ENCODE results near the gene PPP1R16B.
A peak's percentile ranks its signal among the peaks of the same experiment; 100 is the strongest.
"Not testable (repeated sequence)": the region's sequence is repeated elsewhere in the genome, so short reads cannot be mapped to it uniquely, and the experiment has no call there.

The PPP1R16B gene

DNA sequence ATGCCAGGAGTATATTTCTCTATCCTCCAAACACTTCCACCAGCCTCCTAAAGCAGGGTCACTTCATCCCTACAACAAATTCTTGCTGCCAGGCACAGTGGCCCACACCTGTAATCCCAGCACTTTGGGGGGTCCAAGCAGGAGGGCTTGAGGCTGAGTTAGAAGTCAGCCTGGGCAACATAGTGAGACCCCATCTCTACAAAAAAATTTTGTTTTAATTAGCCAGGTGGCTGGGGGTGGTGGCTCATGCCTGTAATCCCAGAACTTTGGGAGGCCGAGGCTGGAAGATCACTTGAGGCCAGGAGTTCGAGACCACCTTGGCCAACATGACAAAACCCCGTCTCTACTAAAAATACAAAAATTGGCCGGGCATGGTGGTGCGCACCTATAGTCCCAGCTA lies 11.4 kb upstream of the PPP1R16B start:
- not testable (repeated sequence) for DNase-seq

- no peak for DNase-seq
These were observed 7.2 kb upstream of the PPP1R16B start for GRCh38 chr20:38798266-38798665.

- no peak for DNase-seq
These were observed 6.3 kb upstream of the PPP1R16B start for GRCh38 chr20:38799203-38799602.

GRCh38 chr20:38800882-38801281 lies 4.6 kb upstream of the PPP1R16B start:
- no peak for DNase-seq

GRCh38 chr20:38804221-38804620 lies 1.3 kb upstream of the PPP1R16B start:
- DNase-seq, result no peak

GRCh38 chr20:38804682-38805501 lies 605 bp upstream of the PPP1R16B start:
- DNase-seq, result no peak

GRCh38 chr20:38805958-38806854 lies 709 bp downstream of the PPP1R16B start:
- no peak for DNase-seq

DNA sequence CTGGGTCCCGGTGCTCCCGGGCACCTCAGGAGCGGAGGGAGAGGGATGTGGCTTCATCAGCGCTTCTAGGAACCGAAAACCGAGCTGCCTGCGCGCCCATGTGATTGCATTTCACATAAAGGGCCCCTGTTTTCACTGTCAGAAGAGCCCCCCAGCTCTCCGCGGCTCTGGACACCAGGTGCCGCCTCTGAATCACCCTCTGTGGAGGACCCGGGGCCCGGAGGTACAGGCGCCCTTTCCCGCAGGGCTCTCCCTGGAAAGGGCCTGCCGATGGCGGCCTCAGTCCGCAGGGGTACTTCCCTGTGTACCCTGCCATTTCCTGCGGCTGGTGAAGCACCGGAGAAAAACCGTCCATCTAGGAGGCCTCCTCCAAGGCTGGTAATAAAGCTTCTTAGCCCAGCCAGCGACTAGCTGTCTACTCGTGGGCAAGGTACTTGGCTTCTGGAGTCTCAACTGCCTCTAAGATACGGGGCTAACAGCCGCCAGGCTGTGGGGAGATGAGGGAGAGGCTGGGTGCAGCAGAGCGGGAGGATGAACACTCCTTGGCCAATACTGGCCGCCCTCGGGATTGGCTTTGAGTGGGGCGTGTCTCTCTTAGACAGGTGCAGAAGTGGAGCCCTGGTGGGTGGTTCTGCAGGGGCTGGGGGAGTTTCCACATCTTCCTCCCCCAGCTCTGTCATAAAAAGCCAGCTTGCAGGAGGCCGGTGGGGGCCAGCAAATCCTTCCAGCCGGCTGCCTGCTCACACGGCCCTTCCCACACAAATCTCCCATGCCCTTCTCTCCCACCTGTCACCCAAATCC lies 1.6 kb downstream of the PPP1R16B start:
- no peak for DNase-seq

DNA sequence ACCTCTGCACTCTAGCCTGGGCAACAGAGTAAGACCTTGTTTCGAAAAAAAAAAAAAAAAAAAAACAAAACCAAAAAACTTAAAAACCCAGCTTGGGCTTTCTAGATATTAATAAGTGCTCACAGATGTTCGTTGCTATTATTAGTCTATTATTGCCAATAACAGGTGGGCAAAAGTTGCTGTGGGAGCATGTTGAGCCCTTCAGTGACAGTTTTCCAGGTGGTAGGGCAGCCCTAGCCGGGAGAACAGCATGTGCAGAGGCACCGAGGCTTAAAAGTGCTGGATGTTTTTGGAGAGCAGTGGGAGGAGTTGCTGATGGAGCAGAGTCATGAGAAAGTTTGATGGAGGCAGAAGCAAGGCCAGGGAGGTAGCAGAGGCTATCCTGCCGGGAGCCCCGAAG lies 4.4 kb downstream of the PPP1R16B start:
- no peak for DNase-seq

DNA sequence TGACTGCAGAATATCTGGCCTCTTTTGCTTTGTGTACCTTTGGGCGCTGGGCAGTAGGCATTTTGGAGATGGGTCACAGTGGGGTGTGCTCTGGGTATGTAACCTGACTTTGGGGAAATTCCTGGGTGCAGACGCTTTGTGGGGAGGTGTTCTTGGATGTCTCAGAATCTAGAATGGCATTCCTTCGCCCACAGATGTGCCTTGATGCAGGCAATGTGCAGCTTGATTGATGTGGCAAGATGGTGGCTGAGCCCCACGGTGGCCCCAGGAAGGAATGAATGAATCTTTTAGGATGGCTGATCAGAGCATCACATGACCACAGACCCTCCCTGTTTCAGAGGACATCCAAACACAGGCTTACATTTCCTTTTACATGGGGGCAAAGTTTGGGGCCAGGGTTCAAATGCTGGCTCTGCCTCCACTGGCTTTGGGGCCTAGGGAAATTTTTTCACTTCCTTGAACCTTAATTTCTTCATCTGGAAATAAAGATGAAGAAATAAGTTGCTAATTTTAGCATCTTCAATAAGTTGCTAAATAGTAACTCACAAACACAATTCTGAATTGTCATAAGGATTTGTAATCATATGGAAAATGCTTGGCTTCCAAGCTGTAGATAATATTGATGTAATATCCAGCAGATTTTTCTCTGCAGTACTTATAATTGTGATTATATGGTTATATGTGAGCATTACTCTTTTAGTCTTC lies 5.6 kb downstream of the PPP1R16B start:
- no peak for DNase-seq

- DNase-seq, result no peak
These were observed 6.3 kb downstream of the PPP1R16B start for GRCh38 chr20:38811769-38812168.

DNA sequence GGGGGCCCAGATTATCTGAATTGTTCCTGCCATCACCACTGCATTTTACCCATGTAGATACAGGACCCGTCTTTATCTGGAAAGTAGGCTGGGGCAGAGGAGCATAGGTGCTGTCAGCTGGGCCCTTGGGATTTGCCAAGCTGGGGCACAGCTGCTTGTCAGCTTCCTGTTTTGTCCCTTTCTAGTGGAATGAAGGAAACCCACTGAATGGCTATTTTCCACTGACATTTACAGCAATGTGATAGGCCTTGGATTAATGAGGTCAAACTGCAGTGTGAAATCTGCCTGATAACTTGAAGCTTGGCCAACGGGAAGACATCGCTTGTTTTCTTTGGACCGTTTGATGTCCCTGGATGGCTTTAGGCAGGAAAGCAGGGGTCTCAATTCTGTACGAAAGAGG lies 6.7 kb downstream of the PPP1R16B start:
- DNase-seq, result no peak

DNA sequence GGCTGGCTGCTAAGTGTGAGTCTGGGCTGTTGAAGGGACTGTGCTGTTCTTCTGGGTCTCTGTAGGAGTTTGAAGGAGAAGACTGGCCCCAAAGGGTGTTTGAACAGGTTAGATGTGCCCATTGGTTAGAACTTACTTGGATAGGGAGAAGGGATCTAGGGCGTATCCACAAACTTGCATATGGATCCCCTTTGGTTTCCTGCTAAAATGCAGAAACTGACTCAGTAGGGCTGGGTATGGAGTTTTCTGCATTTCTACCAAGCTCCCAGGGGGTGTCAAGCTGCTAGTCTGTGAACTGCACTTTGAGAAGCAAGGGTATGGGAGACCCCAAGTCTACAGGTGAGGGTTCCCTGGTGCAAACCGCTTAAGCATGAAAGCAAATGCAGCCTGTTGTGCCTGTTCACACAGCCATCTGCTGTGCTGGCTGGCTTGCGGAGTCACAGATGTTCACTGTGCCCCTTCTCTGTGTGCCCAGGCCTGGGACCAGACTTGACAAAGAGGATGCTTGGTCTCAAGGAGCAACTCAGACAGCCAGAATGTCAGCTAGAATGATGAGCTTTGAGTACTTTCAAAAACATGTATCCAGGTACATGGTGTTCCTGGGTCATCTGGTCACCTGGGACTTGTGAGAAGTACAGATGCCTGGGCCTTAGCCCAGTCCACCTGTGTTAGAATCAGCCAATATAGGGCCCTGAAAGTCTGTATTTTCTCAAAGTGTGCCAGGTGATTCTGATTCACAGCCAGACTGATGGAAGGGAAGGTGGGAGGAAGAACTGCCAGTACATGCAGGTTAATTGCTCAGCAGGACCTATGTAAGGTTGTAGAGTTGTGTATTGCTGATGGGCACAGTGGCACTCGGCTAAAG lies 7.4 kb downstream of the PPP1R16B start:
- DNase-seq, result no peak

DNA sequence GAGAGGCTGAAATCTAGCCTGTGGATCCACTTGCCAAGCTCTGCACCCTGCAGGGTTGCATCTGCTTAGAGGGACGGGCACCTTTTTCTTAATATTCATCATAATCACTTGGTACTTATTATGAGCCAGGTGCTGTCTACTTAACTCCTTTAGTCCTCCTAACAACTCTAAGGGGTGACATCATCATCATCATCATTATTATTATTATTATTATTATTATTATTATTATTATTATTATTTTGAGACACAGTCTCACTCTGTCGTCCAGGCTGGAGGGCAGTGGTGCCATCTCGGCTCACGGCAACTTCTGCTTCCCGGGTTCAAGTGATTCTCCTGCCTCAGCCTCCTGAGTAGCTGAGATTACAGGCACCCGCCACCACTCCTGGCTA lies 8.1 kb downstream of the PPP1R16B start:
- not testable (repeated sequence) for DNase-seq

DNA sequence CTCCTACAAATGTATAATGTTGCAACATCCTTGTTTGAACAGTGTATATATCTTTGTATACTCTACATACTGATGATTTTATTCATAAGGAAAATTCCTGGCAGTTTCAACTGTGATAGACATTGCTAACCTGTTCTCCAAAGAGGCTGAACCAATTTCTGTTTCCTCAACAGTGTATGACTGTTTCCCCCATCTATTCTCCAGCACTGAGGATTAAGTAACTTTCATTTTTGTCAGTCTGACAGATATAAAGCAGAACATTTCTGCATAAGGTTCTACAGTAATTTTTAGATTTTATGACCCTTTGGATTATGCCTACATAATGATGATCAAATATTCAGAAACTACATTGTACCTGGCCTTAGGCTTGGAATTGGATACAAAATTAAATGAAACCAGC lies 9.9 kb downstream of the PPP1R16B start:
- no peak for DNase-seq

DNA sequence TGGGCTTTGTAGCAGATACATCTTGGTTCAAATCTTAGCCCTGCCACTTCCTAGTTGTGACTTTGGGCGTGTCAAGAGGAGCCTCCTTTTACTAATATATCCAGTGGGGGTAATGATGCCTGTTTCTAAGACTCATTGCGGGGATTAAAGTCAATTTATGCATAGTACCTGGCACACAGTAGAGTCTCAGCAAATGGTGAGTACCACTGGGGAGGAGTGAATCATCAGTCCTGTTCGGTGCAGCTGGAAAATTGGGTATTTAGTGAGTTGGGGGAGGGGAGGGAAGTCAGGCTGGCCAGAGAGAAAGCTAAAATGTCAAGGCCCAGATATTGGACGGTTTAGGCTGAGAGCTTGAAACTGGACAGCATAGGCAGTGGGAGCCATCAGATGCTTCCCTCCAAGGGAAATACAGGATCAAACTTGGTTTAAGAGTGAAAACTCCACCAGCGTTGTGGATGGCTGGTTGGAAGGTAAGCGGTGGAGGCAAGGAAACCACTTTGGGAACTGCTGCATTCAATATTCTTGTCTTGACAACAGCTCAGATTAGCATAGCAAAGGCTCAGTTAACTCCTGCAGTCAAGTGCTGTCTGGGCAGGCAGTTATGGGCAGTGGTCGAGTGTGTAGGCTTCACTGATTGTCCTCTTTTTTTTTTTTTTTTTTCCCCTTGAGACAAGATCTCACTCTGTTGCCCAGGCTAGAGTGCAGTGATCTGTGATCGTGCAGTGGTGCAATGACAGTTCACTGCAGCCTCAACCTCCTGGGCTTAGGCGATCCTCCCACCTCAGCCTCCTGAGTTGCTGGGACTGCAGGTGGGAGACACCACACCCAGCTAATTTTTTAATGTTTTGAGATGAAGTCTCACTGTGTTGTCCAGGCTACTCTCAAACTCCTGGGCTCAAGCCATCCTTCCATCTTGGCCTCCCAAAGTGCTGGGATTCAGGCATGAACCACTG lies 12.9 kb downstream of the PPP1R16B start:
- no peak for DNase-seq

- DNase-seq, result no peak
These were observed 20.0 kb downstream of the PPP1R16B start for GRCh38 chr20:38825571-38825900.

DNA sequence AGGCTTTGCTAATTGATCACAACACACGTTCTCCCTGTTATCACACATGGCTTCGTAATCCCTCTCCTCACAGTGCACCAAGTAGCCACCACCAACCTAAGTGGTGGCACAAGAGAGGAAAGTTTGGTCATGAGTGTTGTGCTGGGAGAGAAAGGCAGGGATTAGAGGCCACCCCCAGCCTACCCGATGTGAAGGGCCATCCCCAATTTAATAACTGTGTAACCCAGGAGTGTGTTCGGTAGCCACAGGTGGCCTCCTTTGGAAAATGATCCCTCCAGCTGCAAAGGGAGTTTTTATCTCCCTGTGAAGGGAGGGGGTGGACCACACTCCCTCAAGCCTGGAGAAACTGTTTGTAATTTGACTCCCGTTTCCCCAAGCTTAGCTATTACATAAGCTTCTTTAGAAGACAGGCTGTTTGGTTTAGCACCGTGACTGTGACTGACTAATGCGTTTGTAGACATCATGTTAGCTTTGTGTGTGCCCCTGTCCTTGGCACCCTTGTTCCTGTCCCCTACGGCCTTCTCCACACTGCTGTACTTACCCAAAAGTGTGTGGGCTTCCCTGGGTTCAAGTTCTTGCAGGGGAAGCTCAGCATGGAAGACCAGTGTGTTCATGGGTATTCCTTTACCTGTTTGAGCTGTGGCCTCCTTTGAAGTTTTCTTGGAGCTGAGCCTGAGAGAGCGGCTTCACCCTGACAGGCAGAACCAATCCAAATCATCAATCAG lies 20.6 kb downstream of the PPP1R16B start:
- peak; percentile 54 for DNase-seq

DNA sequence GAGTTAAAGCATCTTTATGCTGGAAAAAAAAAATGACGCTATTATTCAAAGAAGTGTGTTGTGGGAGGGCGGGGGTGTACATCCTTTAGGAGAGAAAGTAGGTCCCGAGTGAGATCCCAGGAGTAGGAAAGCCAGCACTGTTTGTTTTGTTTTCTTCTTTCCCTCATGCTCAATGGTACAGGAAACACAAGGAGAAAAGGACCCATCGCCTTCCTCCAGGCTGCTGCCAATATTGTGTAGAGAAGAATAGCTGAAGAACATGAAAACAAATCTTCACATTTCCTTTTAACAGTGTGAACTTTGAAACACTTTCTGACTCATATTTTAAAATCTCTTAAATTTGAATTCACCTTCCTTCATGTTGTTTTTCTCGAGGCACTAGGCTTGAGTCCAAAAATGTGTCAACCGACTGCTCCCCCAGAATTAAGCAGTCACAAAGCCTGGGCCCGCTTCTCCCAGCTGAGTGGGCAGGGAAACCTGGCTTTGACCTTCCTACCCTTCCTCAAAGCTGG lies 22.3 kb downstream of the PPP1R16B start:
- DNase-seq, result no peak

All from NCI-H1436 treated with DMSO at 0.1 percent for 48 hours (cell line).